HG02938 (cell line): Measurements from ENCODE around the gene ADAMTS17.

Experiments
- ATAC-seq: cut with Tn5 transposase; IDR thresholded peaks from one replicate; pipeline ENCODE4 v1.9.1; 2021; ENCODE audit warnings: mild to moderate bottlenecking, moderate library complexity; ENCODE audit not compliant: unreplicated experiment

ADAMTS17 gene

DNA sequence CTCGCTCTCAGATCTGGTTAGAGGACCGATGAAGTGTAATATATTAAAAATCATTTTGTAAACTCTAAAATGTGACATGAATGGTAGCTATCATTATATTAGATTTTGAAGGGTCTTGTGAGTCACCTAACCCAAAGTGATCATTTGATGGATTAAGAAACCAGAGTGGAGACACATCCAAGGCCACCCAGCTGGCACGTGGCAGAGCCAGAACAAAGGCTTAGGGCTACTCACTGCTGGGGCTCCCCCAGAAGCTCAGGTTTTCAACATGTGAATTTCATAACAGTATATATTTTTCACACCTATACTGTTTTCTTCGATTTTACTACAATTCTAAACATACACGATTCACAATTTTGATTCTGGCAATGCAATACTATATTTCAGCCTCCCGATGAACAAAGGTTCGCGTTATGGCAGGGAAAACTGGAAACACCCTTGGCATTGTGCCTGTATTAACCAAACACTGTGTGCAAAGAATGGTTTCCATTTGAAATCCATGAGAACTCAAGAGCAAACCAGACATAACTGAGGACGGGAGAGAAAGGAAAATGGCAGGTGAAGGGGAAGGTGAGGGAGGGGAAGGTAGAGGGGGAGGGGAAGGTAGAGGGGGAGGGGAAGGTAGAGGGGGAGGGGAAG, 88.9 kb downstream of the ADAMTS17 start:
- no peak for ATAC-seq

- ATAC-seq, result no peak
Measured at GRCh38 chr15:100252359-100252758, 89.4 kb downstream of the ADAMTS17 start.

GRCh38 chr15:100250176-100250800, 91.5 kb downstream of the ADAMTS17 start:
- ATAC-seq, result no peak

DNA sequence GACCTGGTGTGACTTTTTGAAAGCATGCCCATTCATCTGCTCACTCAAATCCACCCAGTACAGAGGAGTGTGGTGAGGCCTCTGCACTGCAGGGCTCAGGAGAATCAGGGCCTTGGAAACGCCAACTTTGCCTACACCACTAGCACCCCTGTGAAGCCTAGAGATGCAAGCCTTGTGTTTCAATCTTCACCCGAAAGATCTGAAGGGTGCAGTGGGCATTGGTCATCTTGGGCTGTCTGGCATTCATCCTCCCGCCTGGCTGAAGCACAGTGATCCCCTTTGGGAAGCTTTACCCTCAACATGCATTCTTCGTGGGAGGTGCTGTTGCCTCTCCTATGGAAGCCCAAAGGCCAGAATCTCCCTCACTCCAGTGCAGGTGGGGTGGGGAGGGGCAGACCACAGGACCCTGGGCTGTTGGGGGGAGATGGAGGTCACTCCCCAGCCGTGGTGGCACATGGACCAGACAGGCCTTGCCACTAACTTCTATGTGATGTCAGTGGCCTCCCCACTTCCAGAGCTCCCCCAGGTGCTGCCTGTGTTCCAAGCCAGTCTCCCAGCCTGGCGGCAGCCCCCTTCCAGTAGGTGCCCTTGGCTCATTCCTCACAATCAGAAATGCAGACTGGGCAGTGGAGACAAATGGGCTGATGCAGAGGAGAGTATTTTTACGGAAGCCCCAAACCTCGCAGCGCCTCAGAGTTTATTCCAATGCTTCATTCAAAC, 92.5 kb downstream of the ADAMTS17 start:
- no peak for ATAC-seq

DNA sequence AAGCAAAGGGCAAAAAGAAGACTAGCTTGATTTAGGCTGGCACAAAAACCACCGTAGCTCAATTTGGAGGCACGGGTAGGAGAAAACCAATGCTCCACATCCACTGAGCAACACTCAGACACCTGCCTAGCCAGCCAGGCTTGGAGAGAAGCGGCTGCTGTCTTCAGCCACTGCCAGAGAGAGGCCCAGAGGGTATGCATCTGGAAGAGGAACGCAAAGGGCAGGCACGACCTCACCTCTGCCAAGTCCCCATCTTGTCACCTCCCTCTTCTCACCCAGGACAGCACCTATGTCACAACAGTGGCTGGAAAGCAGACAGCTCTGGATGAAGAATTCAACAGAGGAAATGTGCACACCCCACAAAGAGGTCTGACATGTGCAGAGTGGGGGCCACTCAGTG, 93.5 kb downstream of the ADAMTS17 start:
- no peak for ATAC-seq

- no peak for ATAC-seq
Measured at GRCh38 chr15:100247228-100248225, 94.2 kb downstream of the ADAMTS17 start.

- no peak for ATAC-seq
Measured at GRCh38 chr15:100245855-100246254, 95.9 kb downstream of the ADAMTS17 start.

DNA sequence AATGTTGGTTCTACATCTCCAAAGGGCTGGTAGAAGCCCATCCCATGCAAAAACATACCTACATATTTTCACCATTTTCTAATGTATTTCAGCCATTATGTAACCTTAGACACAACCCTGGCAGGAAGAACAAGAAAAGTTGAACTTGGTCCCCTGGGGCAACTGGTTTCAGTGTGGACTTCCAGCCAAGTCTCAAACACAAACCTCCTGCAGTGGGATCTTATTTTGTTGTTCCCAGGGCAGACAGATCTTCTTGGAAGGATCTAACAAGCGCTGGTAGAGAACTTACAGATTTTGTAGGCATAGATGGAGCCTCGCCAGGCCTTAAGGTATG, 96.3 kb downstream of the ADAMTS17 start:
- ATAC-seq, result no peak

- no peak for ATAC-seq
Measured at GRCh38 chr15:100244796-100245486, 96.8 kb downstream of the ADAMTS17 start.

GRCh38 chr15:100242989-100243388, 98.8 kb downstream of the ADAMTS17 start:
- ATAC-seq, result no peak

DNA sequence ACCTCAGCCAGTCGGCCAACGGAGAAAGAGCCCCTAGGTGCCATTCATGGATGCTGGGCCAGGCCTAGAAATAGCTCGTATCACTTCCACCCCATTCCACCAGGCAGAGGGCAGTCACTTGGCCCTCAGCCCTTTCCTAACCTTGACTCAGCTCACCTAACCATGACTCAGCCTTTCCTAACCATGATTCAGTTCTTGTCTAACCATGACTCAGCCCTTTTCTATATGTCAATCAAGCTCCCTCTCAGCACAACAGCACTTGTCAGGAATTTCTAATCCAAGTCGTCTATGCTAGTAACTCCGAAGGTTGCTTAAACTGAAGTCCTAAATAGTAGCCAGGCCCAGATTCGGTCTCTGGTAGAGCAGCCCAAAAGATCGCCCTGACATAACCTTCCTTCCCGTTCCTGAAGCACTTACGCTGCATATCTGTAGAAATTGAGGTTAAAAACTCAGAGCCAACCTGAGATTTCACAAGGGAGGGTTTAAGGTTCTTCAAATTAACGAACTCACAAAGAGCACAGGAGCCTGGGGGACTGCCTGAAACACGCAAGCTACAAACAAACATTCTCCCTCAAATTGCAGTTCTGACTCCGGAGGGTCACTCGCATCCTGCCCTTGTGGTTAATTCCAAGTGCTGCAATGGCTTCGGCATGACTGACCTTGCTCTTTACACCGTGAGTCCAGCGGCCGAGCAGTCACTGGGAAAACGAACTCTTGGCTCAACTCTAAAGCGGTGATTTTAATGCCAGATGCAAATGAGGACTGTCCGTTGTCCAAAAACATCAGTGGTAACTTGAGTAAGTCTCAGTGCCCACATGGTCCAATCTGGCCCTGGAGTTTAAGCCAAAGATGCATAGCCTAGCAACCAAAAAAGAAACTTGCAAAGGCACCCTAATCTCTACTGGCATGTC, 99.9 kb downstream of the ADAMTS17 start:
- no peak for ATAC-seq

DNA sequence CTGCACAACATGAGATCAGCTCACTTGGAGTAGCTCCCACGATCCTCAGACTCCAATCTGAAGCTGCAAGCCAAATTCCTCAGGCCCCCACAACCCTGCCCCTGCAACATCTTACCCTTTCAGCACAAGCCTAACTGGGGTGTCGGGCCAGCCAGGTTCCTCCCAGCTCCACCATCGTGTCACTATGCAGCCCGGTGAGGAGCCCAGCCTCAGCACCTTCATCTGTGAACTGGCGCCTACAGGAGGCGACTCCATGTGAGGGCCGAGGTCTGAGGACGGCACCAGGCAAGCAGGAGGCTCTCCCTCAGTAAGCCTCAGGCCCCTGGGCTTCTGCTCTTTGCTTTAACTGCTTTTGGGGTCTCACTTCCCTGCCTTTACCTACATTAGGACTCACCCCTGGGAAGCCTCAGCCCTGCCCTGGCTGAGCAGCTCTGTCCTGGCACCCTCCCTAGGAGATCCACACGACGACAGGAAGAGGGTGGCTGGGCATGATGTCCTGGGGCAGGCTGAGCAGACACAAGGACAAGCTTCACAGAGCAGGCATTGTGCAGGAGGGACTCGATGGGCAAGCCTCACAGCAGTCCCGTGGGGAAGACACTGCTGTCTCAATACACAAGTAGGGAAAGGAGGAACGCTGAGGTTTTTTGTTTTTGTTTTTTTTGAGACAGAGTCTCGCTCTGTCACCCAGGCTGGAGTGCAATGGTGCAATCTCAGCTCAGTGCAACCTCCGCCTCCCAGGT, 104.6 kb downstream of the ADAMTS17 start:
- no peak for ATAC-seq

- no peak for ATAC-seq
Measured at GRCh38 chr15:100235030-100235617, 106.7 kb downstream of the ADAMTS17 start.

DNA sequence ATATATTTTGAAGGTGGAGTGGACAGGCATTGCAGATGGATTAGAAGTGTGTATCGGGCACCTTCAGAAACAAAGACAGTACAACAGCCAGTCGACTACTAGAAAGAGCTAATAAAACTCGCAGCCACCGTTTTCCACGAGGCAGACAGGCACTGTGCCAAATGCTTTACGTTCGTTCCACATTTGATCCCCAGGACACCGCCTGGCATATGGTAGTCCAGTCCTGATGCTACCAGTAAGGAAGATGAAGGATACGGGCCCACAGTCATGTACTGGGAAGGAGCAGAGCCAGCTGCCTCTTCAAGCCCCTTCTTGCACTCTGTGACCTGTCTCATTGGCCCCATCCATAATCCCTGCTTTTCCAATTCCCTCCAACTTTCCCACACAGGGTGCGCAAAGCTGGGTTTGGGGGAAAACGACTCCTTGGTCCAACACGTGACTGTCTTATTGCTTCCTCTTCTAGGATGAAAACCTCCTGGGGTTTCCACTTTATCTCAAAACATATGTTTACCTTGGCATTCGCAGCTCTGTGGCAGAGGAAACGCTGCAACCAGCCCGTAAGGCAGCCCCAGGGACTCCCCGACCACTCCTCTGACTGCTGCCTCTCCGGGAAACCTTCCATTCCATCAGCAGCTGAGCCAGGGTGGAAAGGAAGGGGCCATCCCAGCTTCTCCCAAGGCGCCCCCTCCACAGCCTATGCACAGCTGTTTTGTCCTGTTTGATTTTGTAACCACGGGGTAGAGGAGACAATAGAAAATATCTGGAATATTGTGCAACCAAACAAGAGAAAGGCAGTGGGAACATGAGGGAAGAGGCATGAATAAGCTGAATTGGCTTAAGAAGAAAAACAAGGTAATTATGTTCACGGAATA, 107.4 kb downstream of the ADAMTS17 start:
- no peak for ATAC-seq

DNA sequence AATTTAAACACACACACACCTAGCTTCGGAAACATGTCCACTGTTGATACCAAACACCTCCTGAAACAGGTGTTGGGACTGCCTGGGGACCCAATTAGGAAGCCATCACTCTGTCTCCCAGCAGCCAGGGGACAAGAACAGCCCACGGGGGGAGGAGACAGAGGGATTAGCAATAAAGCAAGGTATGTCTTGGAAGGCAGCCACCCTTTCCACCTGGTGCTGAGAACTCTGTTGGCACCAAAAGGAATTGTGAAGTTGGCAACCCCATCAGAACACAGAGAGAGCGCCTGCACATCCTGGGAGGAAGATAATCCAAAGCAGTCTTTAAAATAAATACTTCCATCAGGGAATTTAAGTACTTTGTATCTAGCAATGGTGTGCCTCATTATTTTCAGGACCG, 111.0 kb downstream of the ADAMTS17 start:
- no peak for ATAC-seq

DNA sequence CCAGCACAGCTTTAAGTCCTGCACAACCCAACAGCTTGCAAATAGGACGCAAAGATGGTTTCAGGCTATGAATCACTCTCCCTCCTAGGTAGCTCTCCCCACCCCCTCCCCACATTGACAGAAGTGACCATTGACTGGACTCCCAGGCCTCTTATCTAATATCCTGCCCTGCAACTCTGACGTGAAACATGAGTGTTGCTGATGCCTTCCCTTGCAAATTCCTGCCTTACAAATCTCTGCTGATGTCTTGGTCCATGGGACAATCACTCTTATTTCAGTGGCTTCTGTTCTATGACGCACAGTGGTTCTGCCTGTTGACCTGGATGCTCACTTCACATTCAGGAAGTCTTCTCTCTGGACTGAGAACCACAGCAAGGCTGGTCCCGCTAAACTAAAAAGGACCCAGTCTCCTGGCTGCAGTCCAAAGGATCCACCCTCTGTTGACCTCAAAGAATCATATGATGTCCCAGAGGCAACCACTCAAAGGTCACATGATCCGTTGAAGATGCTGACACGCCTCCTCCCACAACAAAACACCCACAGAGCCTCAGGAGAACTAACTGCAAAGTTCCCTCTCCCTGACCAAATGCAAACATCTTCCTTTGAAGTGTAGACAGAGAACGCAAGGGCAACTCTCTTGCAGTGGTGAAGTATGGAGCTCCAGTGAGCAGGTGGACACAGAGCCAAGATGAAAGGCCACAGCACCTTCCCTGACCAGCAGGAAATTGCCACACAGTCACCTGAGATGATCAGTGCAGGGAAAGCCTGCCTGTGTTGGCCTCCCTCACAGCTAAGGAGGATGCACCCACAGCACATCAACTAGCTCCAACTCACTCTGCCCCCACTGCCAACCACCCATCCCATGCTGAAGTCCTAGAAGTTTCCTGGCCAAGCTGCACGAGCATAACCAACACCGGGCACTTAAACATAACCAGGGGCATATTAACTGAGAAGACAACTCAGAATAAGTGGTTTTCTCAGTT, 112.3 kb downstream of the ADAMTS17 start:
- no peak for ATAC-seq
